T-helper 2 cell treated with Interferon-gamma antibody and Interleukin-4, amounts not matched to agents 5 μg/mL and 100 μg/mL, for 36 hours (primary cell): ENCODE results near the gene CPLX3.

Experiments
- DNase-seq: peaks from one replicate; pipeline ENCODE4 v3.0.0; 2021; ENCODE audit warnings: low spot score
- H3K27ac Mint-ChIP-seq: one replicate; pipeline ENCODE4 v1.8.0; 2021; ENCODE audit warnings: mild to moderate bottlenecking, mixed read lengths
- H3K27me3 Mint-ChIP-seq: one replicate; pipeline ENCODE4 v1.8.0; 2021; ENCODE audit warnings: low read depth, mixed read lengths
- H3K36me3 Mint-ChIP-seq: one replicate; pipeline ENCODE4 v1.8.0; 2021; ENCODE audit warnings: low read depth, mixed read lengths
- H3K4me1 Mint-ChIP-seq: one replicate; pipeline ENCODE4 v1.8.0; 2021; ENCODE audit warnings: low read depth, mixed read lengths
- H3K4me3 Mint-ChIP-seq: one replicate; pipeline ENCODE4 v1.8.0; 2022; ENCODE audit warnings: mild to moderate bottlenecking, moderate library complexity, mixed read lengths
- H3K9me3 Mint-ChIP-seq: one replicate; pipeline ENCODE4 v1.8.0; 2021; ENCODE audit warnings: mixed read lengths

CPLX3 gene

DNA sequence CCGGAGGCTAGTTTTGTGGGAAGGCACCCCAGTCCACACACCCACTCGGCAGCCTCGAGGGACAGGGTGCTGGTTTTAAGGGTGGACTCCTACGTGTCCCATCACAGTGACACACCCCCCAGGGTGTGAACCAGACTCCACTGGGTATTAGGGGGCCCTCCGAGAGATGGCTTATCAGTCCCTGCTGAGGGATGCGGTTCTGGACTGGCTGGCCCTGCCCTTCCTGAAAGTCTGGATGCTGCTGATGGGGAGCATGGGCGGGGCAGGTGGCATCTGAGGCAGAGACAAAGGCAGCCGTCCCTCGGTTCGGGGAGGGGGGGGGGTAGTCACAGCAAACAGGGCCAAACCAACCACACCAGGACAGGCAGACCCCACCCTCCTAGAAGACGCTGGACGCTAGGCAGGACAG lies 17.5 kb downstream of the CPLX3 start:
- Mint-ChIP-seq H3K27ac (peak overlapping the region; percentile 97), H3K9me3 (no peaks in the 10 kb centered on the region), H3K4me3 (peak overlapping the region; percentile 76), H3K36me3 (peaks cover 57% of the 10 kb centered on the region), H3K27me3 (no peaks in the 10 kb centered on the region), H3K4me1 (peaks cover 47% of the 10 kb centered on the region)
- DNase-seq, result no peak

DNA sequence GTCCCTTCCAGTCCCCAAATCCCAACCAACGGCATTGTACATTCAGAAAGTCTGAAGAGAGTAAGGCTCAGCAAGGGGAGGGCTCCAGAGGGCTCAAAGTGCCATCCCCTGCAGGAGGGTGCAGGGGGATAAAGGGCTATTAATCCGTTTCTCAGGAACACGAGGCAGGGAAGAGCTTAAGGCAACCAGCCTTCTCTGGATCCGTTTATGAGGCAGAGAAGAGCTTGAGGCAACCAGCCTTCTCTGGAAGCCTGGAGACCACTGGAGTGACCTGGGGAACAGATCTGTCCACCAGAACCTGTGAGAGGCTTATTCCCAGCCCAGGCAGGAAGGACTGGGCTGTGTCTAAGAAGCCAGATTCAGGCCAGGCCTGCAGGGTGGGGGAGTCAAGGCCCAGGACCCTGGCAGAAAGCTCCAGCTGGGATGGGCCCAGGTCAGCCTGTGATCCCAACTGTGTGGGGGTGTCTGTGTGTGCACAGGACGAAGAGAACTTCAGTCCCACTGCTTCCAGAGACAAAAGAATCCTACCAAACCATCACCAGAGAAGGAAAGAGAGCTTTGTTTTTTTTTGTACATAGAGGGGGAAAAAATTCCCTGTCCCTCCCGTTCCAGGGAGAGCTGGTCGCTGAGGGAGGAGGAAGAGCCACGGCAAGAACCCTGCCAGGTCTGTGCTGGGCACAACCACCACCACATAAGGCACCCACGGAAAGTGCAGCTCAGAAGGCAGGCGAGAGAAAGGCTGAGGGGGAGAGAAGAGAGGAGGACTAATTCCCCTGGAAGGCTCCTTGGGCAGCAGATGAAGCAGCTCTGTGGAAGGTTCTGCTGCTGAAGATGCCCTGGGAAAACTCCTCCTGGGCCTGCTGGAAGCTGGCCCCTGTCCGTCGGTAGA lies 18.1 kb downstream of the CPLX3 start:
- Mint-ChIP-seq H3K27ac (peak overlapping the region; percentile 97), H3K9me3 (no peaks in the 10 kb centered on the region), H3K27me3 (no peaks in the 10 kb centered on the region), H3K36me3 (peaks cover 57% of the 10 kb centered on the region), H3K4me1 (peaks cover 47% of the 10 kb centered on the region), H3K4me3 (peak overlapping the region; percentile 76)
- DNase-seq, result no peak

DNA sequence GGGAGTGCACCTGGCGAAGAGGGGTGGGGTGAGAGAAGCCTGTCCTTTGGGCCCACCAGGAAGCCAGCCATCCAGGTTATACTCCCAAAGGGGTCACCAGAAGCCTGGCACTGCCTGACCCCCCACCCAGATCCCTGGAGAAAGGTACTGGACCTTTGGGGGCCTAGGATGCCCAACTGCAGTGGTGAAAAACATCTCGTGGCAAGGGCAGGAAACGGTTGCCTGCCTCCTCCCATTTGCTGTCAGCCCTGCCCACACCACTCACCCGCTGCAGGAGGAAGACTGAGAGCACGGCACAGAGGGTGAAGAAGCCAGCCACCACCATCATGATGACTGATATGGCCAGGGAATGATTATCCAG lies 18.8 kb downstream of the CPLX3 start:
- Mint-ChIP-seq H3K36me3 (peaks cover 60% of the 10 kb centered on the region), H3K27ac (peak overlapping the region; percentile 97), H3K27me3 (no peaks in the 10 kb centered on the region), H3K4me3 (peak overlapping the region; percentile 76), H3K9me3 (no peaks in the 10 kb centered on the region), H3K4me1 (peaks cover 47% of the 10 kb centered on the region)
- DNase-seq, result peak; percentile 65

- peak overlapping the region; percentile 97 for H3K27ac Mint-ChIP-seq
- DNase-seq, result no peak
- no peaks in the 10 kb centered on the region for H3K27me3 Mint-ChIP-seq
- peaks cover 60% of the 10 kb centered on the region for H3K36me3 Mint-ChIP-seq
- peaks cover 47% of the 10 kb centered on the region for H3K4me1 Mint-ChIP-seq
- no peaks in the 10 kb centered on the region for H3K9me3 Mint-ChIP-seq
- H3K4me3 Mint-ChIP-seq, result peak overlapping the region; percentile 76
These were observed 19.2 kb downstream of the CPLX3 start for GRCh38 chr15:74845581-74845980.

DNA sequence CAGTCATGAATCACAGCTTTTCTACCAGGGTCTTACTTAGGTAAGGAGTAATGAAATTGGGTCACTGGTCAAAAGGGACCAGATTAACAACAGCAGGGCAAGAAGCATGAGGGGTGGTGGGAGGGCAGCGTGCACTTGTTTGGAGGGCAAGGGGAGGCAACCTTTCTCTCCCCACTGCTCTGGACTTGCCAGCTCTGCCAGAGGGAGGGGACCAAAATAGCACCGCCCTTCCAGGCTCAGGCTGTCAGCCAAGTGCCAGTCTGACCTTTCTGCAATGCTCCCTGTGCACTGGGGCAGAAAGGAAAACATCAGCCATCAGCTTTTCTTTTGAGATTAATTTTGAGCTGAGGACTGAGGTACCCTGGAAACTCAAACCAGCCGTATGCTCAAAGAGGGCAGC lies 21.0 kb downstream of the CPLX3 start:
- Mint-ChIP-seq H3K9me3 (no peaks in the 10 kb centered on the region), H3K27ac (no peak overlapping the region), H3K27me3 (no peaks in the 10 kb centered on the region), H3K4me1 (peaks cover 30% of the 10 kb centered on the region), H3K36me3 (peaks cover 55% of the 10 kb centered on the region), H3K4me3 (no peak overlapping the region)
- DNase-seq, result no peak

- Mint-ChIP-seq H3K4me3 (no peak overlapping the region), H3K9me3 (no peaks in the 10 kb centered on the region), H3K27ac (no peak overlapping the region), H3K36me3 (peaks cover 52% of the 10 kb centered on the region), H3K27me3 (no peaks in the 10 kb centered on the region), H3K4me1 (peaks cover 14% of the 10 kb centered on the region)
- no peak for DNase-seq
These were observed 24.0 kb downstream of the CPLX3 start for GRCh38 chr15:74850393-74850792.

DNA sequence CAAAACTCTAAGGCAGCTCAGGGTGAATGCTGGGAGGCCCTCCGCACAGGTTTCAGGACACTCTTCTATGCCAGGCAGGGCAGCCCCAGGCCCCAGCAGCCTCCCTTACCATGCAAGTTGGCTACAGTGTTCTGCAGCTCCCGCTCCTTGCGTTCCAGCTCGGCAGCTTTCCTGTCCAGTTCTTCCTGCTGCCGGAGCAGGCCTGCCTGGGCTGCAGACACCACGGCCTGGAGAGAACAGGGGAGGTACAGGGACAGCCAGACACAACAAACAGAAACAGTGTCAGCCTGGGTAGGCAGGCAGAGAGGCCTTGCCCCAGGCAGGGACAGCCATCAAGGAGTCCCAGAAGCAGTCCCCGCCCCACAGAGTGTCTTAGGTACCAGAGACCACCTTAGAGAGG lies 25.5 kb downstream of the CPLX3 start:
- DNase-seq, result no peak
- Mint-ChIP-seq H3K36me3 (peaks cover 47% of the 10 kb centered on the region), H3K27me3 (no peaks in the 10 kb centered on the region), H3K4me1 (peaks cover 13% of the 10 kb centered on the region), H3K27ac (no peak overlapping the region), H3K9me3 (no peaks in the 10 kb centered on the region), H3K4me3 (no peak overlapping the region)

- H3K27ac Mint-ChIP-seq, result no peak overlapping the region
- no peaks in the 10 kb centered on the region for H3K9me3 Mint-ChIP-seq
- H3K27me3 Mint-ChIP-seq, result no peaks in the 10 kb centered on the region
- H3K4me3 Mint-ChIP-seq, result no peak overlapping the region
- DNase-seq, result no peak
- peaks cover 26% of the 10 kb centered on the region for H3K4me1 Mint-ChIP-seq
- peaks cover 34% of the 10 kb centered on the region for H3K36me3 Mint-ChIP-seq
These were observed 28.1 kb downstream of the CPLX3 start for GRCh38 chr15:74854453-74855022.

- H3K4me3 Mint-ChIP-seq, result no peak overlapping the region
- H3K4me1 Mint-ChIP-seq, result peaks cover 29% of the 10 kb centered on the region
- H3K27ac Mint-ChIP-seq, result peak overlapping the region; percentile 32
- no peaks in the 10 kb centered on the region for H3K9me3 Mint-ChIP-seq
- no peaks in the 10 kb centered on the region for H3K27me3 Mint-ChIP-seq
- no peak for DNase-seq
- H3K36me3 Mint-ChIP-seq, result peaks cover 28% of the 10 kb centered on the region
These were observed 29.4 kb downstream of the CPLX3 start for GRCh38 chr15:74855857-74856256.

- Mint-ChIP-seq H3K4me3 (no peak overlapping the region), H3K36me3 (peaks cover 23% of the 10 kb centered on the region), H3K9me3 (no peaks in the 10 kb centered on the region), H3K27ac (no peak overlapping the region), H3K27me3 (no peaks in the 10 kb centered on the region), H3K4me1 (peaks cover 29% of the 10 kb centered on the region)
- DNase-seq, result no peak
These were observed 30.1 kb downstream of the CPLX3 start for GRCh38 chr15:74856537-74856936.

GRCh38 chr15:74857082-74857655 lies 30.7 kb downstream of the CPLX3 start:
- H3K4me1 Mint-ChIP-seq, result peaks cover 29% of the 10 kb centered on the region
- H3K27ac Mint-ChIP-seq, result peak overlapping the region; percentile 78
- no peak for DNase-seq
- peaks cover 20% of the 10 kb centered on the region for H3K36me3 Mint-ChIP-seq
- no peaks in the 10 kb centered on the region for H3K9me3 Mint-ChIP-seq
- no peak overlapping the region for H3K4me3 Mint-ChIP-seq
- H3K27me3 Mint-ChIP-seq, result no peaks in the 10 kb centered on the region

GRCh38 chr15:74857671-74858368 lies 31.4 kb downstream of the CPLX3 start:
- no peak for DNase-seq
- Mint-ChIP-seq H3K4me3 (no peak overlapping the region), H3K4me1 (peaks cover 29% of the 10 kb centered on the region), H3K27ac (peak overlapping the region; percentile 39), H3K27me3 (no peaks in the 10 kb centered on the region), H3K9me3 (no peaks in the 10 kb centered on the region), H3K36me3 (peaks cover 15% of the 10 kb centered on the region)

DNA sequence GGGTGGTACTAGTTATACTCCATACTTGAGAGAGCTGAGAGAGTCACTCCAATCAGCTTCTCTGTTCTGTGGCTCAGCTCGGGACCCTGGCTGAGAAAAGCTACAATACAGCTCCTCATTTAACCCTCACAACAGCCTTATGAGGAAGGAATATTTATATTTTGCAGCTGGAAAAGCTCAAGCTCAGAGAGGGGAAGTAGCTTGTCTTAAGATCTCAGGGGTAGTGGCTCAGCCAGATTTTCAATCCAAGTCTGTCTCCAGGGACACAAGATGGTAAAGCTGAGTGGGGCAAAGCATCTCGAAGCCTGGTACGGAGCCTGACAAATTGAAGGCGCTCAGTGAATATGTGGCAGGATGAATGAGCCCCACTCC lies 31.9 kb downstream of the CPLX3 start:
- Mint-ChIP-seq H3K27ac (no peak overlapping the region), H3K36me3 (peaks cover 11% of the 10 kb centered on the region), H3K27me3 (no peaks in the 10 kb centered on the region), H3K4me1 (peaks cover 29% of the 10 kb centered on the region), H3K4me3 (no peak overlapping the region), H3K9me3 (no peaks in the 10 kb centered on the region)
- DNase-seq, result no peak
